OCI-LY7 (cell line): ENCODE measurements around the gene UNC5B.

Experiments used
- CTCF ChIP-seq: fragments of 200-600 bp; sonication (generic); conservative IDR thresholded peaks from 2 replicates; pipeline ENCODE4 v1.5.1; 2014; ENCODE audit warnings: mild to moderate bottlenecking, antibody characterized with exemption, low read length, moderate library complexity, mixed read lengths
- EZH2phosphoT487 ChIP-seq: fragments of 200-600 bp; sonication (generic); IDR thresholded peaks from 2 replicates; pipeline ENCODE4 v1.6.1; 2018; ENCODE audit warnings: low read depth, borderline replicate concordance, mild to moderate bottlenecking, mixed run types, antibody characterized with exemption, low read length, moderate library complexity, mixed read lengths

GRCh38 chr10:71283410-71283809, 71.0 kb downstream of the UNC5B start:
- TF ChIP-seq CTCF (no peak), EZH2phosphoT487 (no peak)
